HG02973 (cell line): ENCODE results near the gene GPR139.

Source experiments
- ATAC-seq: cut with Tn5 transposase; IDR thresholded peaks from one replicate; pipeline ENCODE4 v1.9.1; 2021; ENCODE audit warnings: moderate library complexity; ENCODE audit not compliant: unreplicated experiment

Gene GPR139

GRCh38 chr16:20056436-20056835 lies 17.3 kb downstream of the GPR139 start:
- no peak for ATAC-seq

- ATAC-seq: no peak
These were observed 20.4 kb downstream of the GPR139 start for GRCh38 chr16:20053336-20053735.

DNA sequence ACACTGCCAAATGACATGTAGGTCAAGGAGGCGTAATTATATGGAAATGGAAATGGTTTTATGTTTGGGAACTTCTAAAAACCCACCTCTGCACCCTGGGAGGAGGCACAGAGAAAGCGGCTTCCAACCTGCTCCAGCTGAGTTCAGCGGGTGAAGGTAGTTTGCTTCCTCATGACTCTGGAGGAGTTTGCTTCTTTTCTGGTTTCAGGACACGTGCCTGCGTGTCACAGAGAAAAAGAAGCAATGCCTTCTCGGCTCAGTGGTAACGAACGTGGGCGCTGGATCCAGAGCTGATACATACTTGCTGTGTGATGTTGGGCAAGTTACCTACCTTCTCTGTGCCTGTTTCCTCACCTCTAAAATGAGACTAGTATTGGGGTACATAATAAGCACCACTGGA lies 22.1 kb downstream of the GPR139 start:
- ATAC-seq: no peak

GRCh38 chr16:20051147-20051546 lies 22.5 kb downstream of the GPR139 start:
- no peak for ATAC-seq

- ATAC-seq: no peak
These were observed 23.9 kb downstream of the GPR139 start for GRCh38 chr16:20049831-20050230.

GRCh38 chr16:20045886-20046285 lies 27.8 kb downstream of the GPR139 start:
- no peak for ATAC-seq

DNA sequence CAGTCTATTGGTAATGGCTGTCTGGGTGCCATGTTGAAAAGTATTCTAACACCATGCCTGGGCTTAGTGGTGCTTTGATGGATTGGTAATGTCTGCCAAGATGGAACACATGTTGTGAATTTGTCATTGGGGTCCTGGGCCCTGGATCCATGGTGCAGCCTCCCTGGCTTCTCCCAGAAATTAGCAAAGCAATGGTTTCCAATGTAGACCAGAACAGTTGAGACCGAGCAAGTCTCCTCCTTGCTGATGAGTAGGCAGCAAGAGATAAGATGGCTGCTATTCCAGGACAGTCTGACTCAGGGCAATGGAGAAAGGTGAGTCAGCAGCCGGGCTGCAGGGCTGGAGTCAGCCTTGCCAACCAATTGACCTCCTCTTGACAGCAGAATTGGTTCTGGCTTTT lies 30.8 kb downstream of the GPR139 start:
- no peak for ATAC-seq

DNA sequence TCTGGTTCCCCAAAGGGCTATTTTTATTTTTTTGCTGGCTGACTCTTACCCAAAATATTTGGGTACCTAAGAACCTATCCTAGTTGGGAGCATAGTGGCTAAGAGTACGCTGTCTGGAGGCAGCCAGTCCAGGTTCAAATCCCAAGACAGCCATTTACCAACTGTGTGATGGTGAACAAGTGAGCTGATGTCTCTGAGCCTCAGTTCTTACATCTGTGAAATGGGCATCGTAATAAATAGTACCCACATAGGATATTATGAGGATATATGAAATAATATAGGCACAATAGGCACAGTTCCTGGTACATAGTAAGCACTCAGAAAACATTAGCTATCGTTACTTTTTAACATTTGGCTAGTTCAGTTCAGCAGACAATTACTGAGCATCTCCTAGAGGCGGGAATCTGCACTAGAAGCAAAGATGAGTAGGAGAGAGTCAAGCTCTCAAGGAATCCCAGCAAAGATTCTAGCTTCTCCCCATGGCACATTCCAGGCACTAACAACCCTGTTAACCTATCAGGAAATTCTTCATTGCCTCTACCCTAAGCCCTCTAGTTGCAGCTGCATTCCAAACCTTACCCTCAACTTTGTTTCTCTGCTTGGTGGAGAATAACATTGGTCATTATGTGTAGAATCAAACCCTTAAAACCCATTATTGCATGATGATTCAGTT lies 31.6 kb downstream of the GPR139 start:
- ATAC-seq: no peak

- ATAC-seq: no peak
These were observed 33.7 kb downstream of the GPR139 start for GRCh38 chr16:20040011-20040410.

- no peak for ATAC-seq
These were observed 44.1 kb downstream of the GPR139 start for GRCh38 chr16:20029611-20030010.

DNA sequence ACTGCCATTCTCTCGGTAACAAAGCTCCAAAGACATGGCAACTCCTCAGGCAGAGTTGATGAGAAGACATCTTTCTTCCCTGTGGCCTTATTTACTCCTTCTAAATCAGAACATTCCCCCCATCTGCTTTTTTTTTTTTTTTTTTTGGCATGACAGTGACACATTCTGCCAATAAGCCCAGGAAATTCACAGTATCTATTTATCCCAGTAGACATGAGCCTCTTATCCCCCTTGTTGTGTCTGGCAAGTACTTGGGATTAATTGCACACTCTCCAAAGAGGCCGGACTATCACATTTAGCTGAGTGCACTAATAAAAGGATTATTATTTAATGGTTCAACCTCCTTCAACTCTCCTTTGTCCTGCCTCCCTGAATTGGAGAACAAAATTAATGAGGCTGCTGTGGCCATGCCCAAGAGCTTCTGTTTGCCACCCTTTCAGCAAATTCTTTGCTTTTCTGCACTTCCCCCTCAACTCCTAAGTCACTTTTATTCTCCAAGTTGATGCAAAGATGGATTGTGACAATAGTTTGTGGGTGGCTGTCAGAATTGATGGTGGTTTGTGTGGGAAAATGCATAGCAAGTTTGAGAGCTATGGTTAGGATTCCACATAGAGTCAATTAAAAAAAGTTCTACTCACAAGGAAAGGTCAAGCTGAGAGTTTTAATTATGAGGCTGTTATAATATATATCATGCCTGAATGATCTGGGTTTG lies 47.2 kb downstream of the GPR139 start:
- ATAC-seq: no peak

- ATAC-seq: no peak
These were observed 50.5 kb downstream of the GPR139 start for GRCh38 chr16:20023190-20023589.

- no peak for ATAC-seq
These were observed 52.7 kb downstream of the GPR139 start for GRCh38 chr16:20020976-20021375.

- ATAC-seq: no peak
These were observed 53.6 kb downstream of the GPR139 start for GRCh38 chr16:20020083-20020482.

DNA sequence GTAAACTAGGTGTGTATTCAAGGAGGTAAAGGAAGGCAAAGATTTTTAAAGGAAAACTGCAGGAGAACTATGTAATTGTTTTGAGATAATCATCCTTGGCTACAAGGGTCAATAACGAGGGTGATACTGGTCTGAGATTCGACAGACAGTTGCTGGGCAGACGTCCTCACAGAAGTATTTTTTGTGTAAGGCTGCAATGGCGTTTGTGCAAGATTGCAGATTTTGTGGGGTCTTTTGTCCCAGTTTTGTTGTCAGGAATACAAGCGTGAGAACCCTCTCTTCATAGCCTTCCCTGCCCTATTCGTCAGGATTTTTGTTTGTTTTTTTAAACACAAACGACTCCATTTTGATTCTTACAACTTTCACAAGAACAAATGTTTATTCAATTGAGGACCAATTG lies 57.5 kb downstream of the GPR139 start:
- ATAC-seq: no peak

DNA sequence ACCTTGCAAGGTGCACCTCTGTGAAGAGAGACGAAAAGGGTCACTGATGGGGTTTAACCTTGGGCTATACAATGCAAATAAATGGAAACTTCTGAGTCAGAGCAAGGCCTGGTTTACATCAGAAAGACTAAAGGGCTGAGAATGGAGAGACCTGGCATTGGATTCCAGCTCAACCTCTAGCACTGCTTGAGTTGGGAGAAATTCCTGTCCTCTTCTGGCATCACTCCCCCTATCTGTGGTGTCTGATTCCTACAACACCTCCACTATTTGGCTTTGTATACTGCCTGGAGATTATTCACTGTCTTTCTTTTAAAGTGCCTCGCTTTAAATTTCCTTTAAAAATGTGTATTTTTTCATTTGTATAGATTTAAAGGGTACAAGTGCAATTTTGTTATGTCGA lies 68.8 kb downstream of the GPR139 start:
- ATAC-seq: no peak

DNA sequence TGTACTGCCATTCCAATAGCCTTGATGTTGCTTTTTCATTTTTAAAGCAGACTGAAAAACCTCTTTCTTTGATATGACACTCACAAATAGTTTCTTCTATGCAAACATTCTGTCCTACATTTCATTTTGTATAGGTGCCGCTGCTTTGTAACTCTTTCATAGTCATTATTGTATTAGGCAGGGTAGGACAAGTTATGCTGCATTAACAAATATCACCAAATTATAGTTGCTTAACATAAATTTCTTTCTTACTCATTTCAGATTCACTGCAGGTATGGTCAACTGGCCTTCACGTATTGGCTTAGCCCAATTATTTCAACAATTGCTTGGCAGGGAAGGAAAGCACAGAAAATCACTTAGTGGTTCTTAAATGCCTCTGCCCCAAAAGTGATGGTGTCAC lies 70.8 kb downstream of the GPR139 start:
- no peak for ATAC-seq

- ATAC-seq: no peak
These were observed 71.6 kb downstream of the GPR139 start for GRCh38 chr16:20001856-20002707.

GRCh38 chr16:19997734-19998133 lies 76.0 kb downstream of the GPR139 start:
- ATAC-seq: no peak

- no peak for ATAC-seq
These were observed 76.4 kb downstream of the GPR139 start for GRCh38 chr16:19997264-19997663.

- no peak for ATAC-seq
These were observed 79.1 kb downstream of the GPR139 start for GRCh38 chr16:19994466-19995170.
